ENCODE measurements around the gene TRAF3IP1.

The TRAF3IP1 gene

GRCh38 chr2:238380785-238381184 is 60.5 kb downstream of the TRAF3IP1 start:
- no peak overlapping the region for H3K9ac ChIP-seq (ENCODE audit: insufficient read length)
- no peak for DNase-seq (ENCODE audit: low read depth, low spot score)

GRCh38 chr2:238381341-238382115 is 61.2 kb downstream of the TRAF3IP1 start:
- Histone ChIP-seq H3K27ac (no peak overlapping the region), H3K9ac (ENCODE audit: insufficient read length) (no peak overlapping the region), H3K9me3 (ENCODE audit: low read depth, low read length) (no peaks in the 10 kb centered on the region), H3K4me3 (no peak overlapping the region), H3K36me3 (ENCODE audit: insufficient read depth, low read length) (no peaks in the 10 kb centered on the region)
- no peak for DNase-seq (ENCODE audit: low read depth, low spot score)
- TF ChIP-seq FOXP2 (optimal IDR thresholded peaks at IDR 0.05; ENCODE audit: control extremely low read depth, extremely low read length, insufficient read depth) (no peak), EZH2 (IDR thresholded peaks at IDR 0.05) (no peak)

More at GRCh38 chr2:238380785-238381184, 60.5 kb downstream of the TRAF3IP1 start:
- TF ChIP-seq FOXP2 (optimal IDR thresholded peaks at IDR 0.05; ENCODE audit: control extremely low read depth, extremely low read length, insufficient read depth) (no peak), POLR2AphosphoS5 (IDR thresholded peaks at IDR 0.05; ENCODE audit: borderline replicate concordance, low read depth, low read length) (no peak), EZH2 (IDR thresholded peaks at IDR 0.05) (no peak)
- Histone ChIP-seq H3K27ac (no peak overlapping the region), H3K9me3 (ENCODE audit: low read depth, low read length) (no peaks in the 10 kb centered on the region), H3K36me3 (ENCODE audit: insufficient read depth, low read length) (no peaks in the 10 kb centered on the region), H3K4me3 (no peak overlapping the region)

GRCh38 chr2:238382381-238382781 is 62.1 kb downstream of the TRAF3IP1 start:
- Histone ChIP-seq H3K27ac (no peak overlapping the region), H3K36me3 (ENCODE audit: insufficient read depth, low read length) (no peaks in the 10 kb centered on the region), H3K4me3 (no peak overlapping the region), H3K9me3 (ENCODE audit: low read depth, low read length) (no peaks in the 10 kb centered on the region), H3K9ac (ENCODE audit: insufficient read length) (no peak overlapping the region)
- no peak for TF ChIP-seq EZH2 (IDR thresholded peaks at IDR 0.05)
- TF ChIP-seq POLR2AphosphoS5 (IDR thresholded peaks at IDR 0.05; ENCODE audit: borderline replicate concordance, low read depth, low read length): no peak
- no peak for TF ChIP-seq FOXP2 (optimal IDR thresholded peaks at IDR 0.05; ENCODE audit: control extremely low read depth, extremely low read length, insufficient read depth)
- DNase-seq (ENCODE audit: low read depth, low spot score): no peak

- Histone ChIP-seq H3K9me3 (ENCODE audit: low read depth, low read length) (no peaks in the 10 kb centered on the region), H3K9ac (ENCODE audit: insufficient read length) (no peak overlapping the region), H3K4me3 (no peak overlapping the region), H3K27ac (no peak overlapping the region), H3K36me3 (ENCODE audit: insufficient read depth, low read length) (no peaks in the 10 kb centered on the region)
- DNase-seq (ENCODE audit: low read depth, low spot score): no peak
- TF ChIP-seq EZH2 (IDR thresholded peaks at IDR 0.05) (no peak), POLR2AphosphoS5 (IDR thresholded peaks at IDR 0.05; ENCODE audit: borderline replicate concordance, low read depth, low read length) (no peak), FOXP2 (optimal IDR thresholded peaks at IDR 0.05; ENCODE audit: control extremely low read depth, extremely low read length, insufficient read depth) (no peak)
Observed at GRCh38 chr2:238383135-238383534, 62.8 kb downstream of the TRAF3IP1 start.

GRCh38 chr2:238383743-238384380 is 63.5 kb downstream of the TRAF3IP1 start:
- Histone ChIP-seq H3K9me3 (ENCODE audit: low read depth, low read length) (no peaks in the 10 kb centered on the region), H3K27ac (no peak overlapping the region), H3K9ac (ENCODE audit: insufficient read length) (no peak overlapping the region), H3K36me3 (ENCODE audit: insufficient read depth, low read length) (no peaks in the 10 kb centered on the region), H3K4me3 (no peak overlapping the region)
- no peak for TF ChIP-seq EZH2 (IDR thresholded peaks at IDR 0.05)
- no peak for TF ChIP-seq FOXP2 (optimal IDR thresholded peaks at IDR 0.05; ENCODE audit: control extremely low read depth, extremely low read length, insufficient read depth)
- TF ChIP-seq POLR2AphosphoS5 (IDR thresholded peaks at IDR 0.05; ENCODE audit: borderline replicate concordance, low read depth, low read length): no peak
- DNase-seq (ENCODE audit: low read depth, low spot score): no peak

GRCh38 chr2:238387332-238387731 is 67.0 kb downstream of the TRAF3IP1 start:
- no peak for DNase-seq (ENCODE audit: low read depth, low spot score)
- Histone ChIP-seq H3K9ac (ENCODE audit: insufficient read length) (no peak overlapping the region), H3K27ac (no peak overlapping the region), H3K9me3 (ENCODE audit: low read depth, low read length) (no peaks in the 10 kb centered on the region), H3K36me3 (ENCODE audit: insufficient read depth, low read length) (no peaks in the 10 kb centered on the region), H3K4me3 (no peak overlapping the region)
- TF ChIP-seq FOXP2 (optimal IDR thresholded peaks at IDR 0.05; ENCODE audit: control extremely low read depth, extremely low read length, insufficient read depth): no peak
- no peak for TF ChIP-seq EZH2 (IDR thresholded peaks at IDR 0.05)
- TF ChIP-seq POLR2AphosphoS5 (IDR thresholded peaks at IDR 0.05; ENCODE audit: borderline replicate concordance, low read depth, low read length): no peak

- Histone ChIP-seq H3K36me3 (ENCODE audit: insufficient read depth, low read length) (no peaks in the 10 kb centered on the region), H3K27ac (no peak overlapping the region), H3K9ac (ENCODE audit: insufficient read length) (no peak overlapping the region), H3K9me3 (ENCODE audit: low read depth, low read length) (no peaks in the 10 kb centered on the region), H3K4me3 (no peak overlapping the region)
- no peak for TF ChIP-seq EZH2 (IDR thresholded peaks at IDR 0.05)
- TF ChIP-seq POLR2AphosphoS5 (IDR thresholded peaks at IDR 0.05; ENCODE audit: borderline replicate concordance, low read depth, low read length): no peak
- no peak for TF ChIP-seq FOXP2 (optimal IDR thresholded peaks at IDR 0.05; ENCODE audit: control extremely low read depth, extremely low read length, insufficient read depth)
- DNase-seq (ENCODE audit: low read depth, low spot score): no peak
Observed at GRCh38 chr2:238388794-238389193, 68.5 kb downstream of the TRAF3IP1 start.

- Histone ChIP-seq H3K9me3 (ENCODE audit: low read depth, low read length) (no peaks in the 10 kb centered on the region), H3K4me3 (no peak overlapping the region), H3K27ac (no peak overlapping the region), H3K9ac (ENCODE audit: insufficient read length) (no peak overlapping the region), H3K36me3 (ENCODE audit: insufficient read depth, low read length) (no peaks in the 10 kb centered on the region)
- DNase-seq (ENCODE audit: low read depth, low spot score): no peak
- no peak for TF ChIP-seq EZH2 (IDR thresholded peaks at IDR 0.05)
- TF ChIP-seq FOXP2 (optimal IDR thresholded peaks at IDR 0.05; ENCODE audit: control extremely low read depth, extremely low read length, insufficient read depth): no peak
- no peak for TF ChIP-seq POLR2AphosphoS5 (IDR thresholded peaks at IDR 0.05; ENCODE audit: borderline replicate concordance, low read depth, low read length)
Observed at GRCh38 chr2:238389988-238390589, 69.8 kb downstream of the TRAF3IP1 start.
